Ovary (tissue), 9 donors: ENCODE data around the gene FCRL3. TPM values are rescaled to one million over a fixed set of nuclear protein-coding genes. Genes with fewer than 3 reads are reported as not detected.

ENCODE experiments used
- DNase-seq, 5 donors: peaks; one replicate each; pipeline ENCODE4 v3.0.0-alpha.2; 2019 to 2020
- H3K27ac ChIP-seq, 2 donors: fragments of 200-600 bp; one replicate each; pipeline versions ENCODE4 v1.5.1 to v1.8.0; 2019 to 2022
- H3K27me3 ChIP-seq: fragments of 200-600 bp; one replicate; pipeline ENCODE4 v1.8.0; 2022
- H3K36me3 ChIP-seq: fragments of 200-600 bp; sonication (generic); one replicate; pipeline ENCODE4 v1.5.1; 2019
- H3K4me1 ChIP-seq: one replicate; pipeline ENCODE4 v1.8.1; 2013; ENCODE audit warnings: mild to moderate bottlenecking, moderate library complexity; ENCODE audit not compliant: insufficient read depth
- H3K4me3 ChIP-seq: fragments of 200-600 bp; sonication (generic); one replicate; pipeline ENCODE4 v1.5.1; 2017
- H3K9me3 ChIP-seq, 2 donors: fragments of 200-600 bp in 1 of 2; sonication (generic) in 1 of 2; one replicate each; pipeline versions ENCODE4 v1.5.1 to v1.8.1; 2013 to 2019; ENCODE audit warnings: mild to moderate bottlenecking in 1 of 2, moderate library complexity in 1 of 2
- EP300 ChIP-seq: sonication (generic); formaldehyde crosslinking; IDR thresholded peaks from one replicate; pipeline ENCODE4 v1.6.1; 2017; ENCODE audit warnings: antibody characterized with exemption
- POLR2A ChIP-seq: fragments of 450-650 bp; IDR thresholded peaks from one replicate; pipeline ENCODE4 v1.6.1; 2017; ENCODE audit warnings: antibody characterized with exemption, mild to moderate bottlenecking, moderate library complexity
- whole genome bisulfite sequencing, 3 donors: extraction: QIAGEN DNeasy Blood & Tissue Kit in 1 of 3; methylation state at CpG; one replicate each; pipeline versions ENCODE4 v1.1.5 to v1.1.7; 2013 to 2017; 5-methylcytosine and 5-hydroxymethylcytosine counted together
- intact Hi-C, 4 donors: fragments of 100-400 bp; cut with DNase I; formaldehyde crosslinking; loops; one replicate each; pipeline versions ENCODE4 v1.11.0 to v1.15.1; 2022 to 2023
- polyA plus RNA-seq, 2 donors: library from polyadenylated mRNA; stranded (reverse); fragments of 200-250 nt in 1 of 2; fragments of 350-450 nt in 1 of 2; fragmentation: Illumina TruSeq in 1 of 2; extraction: RNeasy Lipid Tissue Mini Kit (QIAGEN cat#74804) in 1 of 2; gene quantifications; one replicate each; pipeline ENCODE4 v1.2.3, GENCODE V29; 2013 to 2014
- total RNA-seq, 7 donors: library from RNA; depleted of rRNA in 2 of 7; stranded (reverse); fragments of >200 nt in 2 of 7; fragmentation: NEBNext Ultra II Directional in 3 of 7; extraction: Animal tissue kit (Norgen Biotek cat#: 25700) in 3 of 7; gene quantifications; one replicate each; pipeline versions ENCODE4 v1.1.0 to v1.2.4, GENCODE V29; 2016 to 2023
- TF ChIP-seq, protein P1 (sequence below), 3 donors: fragments of 450-650 bp in 2 of 3; fragments of 200-600 bp in 1 of 3; IDR thresholded peaks; one replicate each; pipeline versions ENCODE4 v1.5.1 to v1.8.0; 2016 to 2022; ENCODE audit warnings: antibody characterized with exemption in 3 of 3, mild to moderate bottlenecking in 1 of 3
- donor health status: DM: no; HTN: no; CAD: no; lungs with moderate emphysema.
- donor health status: DM: no; HTN: no; CAD: no.
- donor health status: Bipolar disorder and iron deficiency.
- donor health status: DM: yes; HTN: yes; CAD: no.
- donor health status: DM: no; HTN: no; CAD: no.
- donor health status: DM: yes; HTN: yes; CAD: no.

The FCRL3 gene
- total and polyA plus RNA-seq, 9 donors = 0.06 to 0.36 (median 0.11) TPM; not detected in 4

GRCh38 chr1:157702308-157702825 is 1.8 kb upstream of the FCRL3 start:
- Histone ChIP-seq H3K9me3 (no peaks in the 10 kb centered on the region), H3K4me3 (no peak overlapping the region), H3K4me1 (no peaks in the 10 kb centered on the region), H3K27ac (no peak overlapping the region), H3K36me3 (no peaks in the 10 kb centered on the region), H3K27me3 (no peaks in the 10 kb centered on the region)
- 64 to 75% (median 74%) methylated on average over 5 of the region's 5 CpGs for WGBS, 3 donors
- intact Hi-C loops = no loop called here
- TF ChIP-seq, protein P1, sequence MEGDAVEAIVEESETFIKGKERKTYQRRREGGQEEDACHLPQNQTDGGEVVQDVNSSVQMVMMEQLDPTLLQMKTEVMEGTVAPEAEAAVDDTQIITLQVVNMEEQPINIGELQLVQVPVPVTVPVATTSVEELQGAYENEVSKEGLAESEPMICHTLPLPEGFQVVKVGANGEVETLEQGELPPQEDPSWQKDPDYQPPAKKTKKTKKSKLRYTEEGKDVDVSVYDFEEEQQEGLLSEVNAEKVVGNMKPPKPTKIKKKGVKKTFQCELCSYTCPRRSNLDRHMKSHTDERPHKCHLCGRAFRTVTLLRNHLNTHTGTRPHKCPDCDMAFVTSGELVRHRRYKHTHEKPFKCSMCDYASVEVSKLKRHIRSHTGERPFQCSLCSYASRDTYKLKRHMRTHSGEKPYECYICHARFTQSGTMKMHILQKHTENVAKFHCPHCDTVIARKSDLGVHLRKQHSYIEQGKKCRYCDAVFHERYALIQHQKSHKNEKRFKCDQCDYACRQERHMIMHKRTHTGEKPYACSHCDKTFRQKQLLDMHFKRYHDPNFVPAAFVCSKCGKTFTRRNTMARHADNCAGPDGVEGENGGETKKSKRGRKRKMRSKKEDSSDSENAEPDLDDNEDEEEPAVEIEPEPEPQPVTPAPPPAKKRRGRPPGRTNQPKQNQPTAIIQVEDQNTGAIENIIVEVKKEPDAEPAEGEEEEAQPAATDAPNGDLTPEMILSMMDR (IDR thresholded peaks at IDR 0.05) = no peak
- TF ChIP-seq EP300 = no peak
- no peak for TF ChIP-seq POLR2A
- DNase-seq = no peak

DNA sequence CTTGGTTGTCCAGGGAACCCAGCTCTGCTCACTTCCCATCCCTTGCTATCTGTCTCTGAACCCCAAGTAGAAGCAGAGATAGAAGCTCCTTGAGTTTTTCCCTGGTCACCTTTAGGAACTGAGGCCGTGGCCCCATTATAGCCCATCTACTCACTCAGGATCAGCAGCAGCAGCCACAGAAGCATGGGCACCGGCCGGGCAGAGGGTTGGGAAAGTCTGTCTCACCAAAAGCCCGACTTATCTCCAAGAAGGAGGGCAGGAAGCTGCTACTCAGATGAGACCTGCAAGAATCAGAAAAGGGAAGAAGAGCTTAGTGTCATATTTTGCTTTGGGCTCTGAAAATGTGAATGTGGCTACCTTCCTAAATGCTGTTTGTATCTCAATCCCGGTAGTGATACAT is 264 bp downstream of the FCRL3 start:
- Histone ChIP-seq H3K27ac (no peak overlapping the region), H3K4me1 (no peaks in the 10 kb centered on the region), H3K9me3 (no peaks in the 10 kb centered on the region), H3K4me3 (no peak overlapping the region), H3K36me3 (no peaks in the 10 kb centered on the region), H3K27me3 (no peaks in the 10 kb centered on the region)
- intact Hi-C loops = no loop called here
- TF ChIP-seq EP300 (no peak), POLR2A (no peak)
- TF ChIP-seq, protein P1 (IDR thresholded peaks at IDR 0.05) = no peak
- 48 to 77% (median 58%) methylated on average over 5 of the region's 5 CpGs for WGBS, 3 donors
- DNase-seq = no peak

- H3K27me3 ChIP-seq = no peaks in the 10 kb centered on the region
- TF ChIP-seq POLR2A (no peak), EP300 (no peak)
- TF ChIP-seq, protein P1 (IDR thresholded peaks at IDR 0.05) = no peak
- H3K4me1 ChIP-seq = no peaks in the 10 kb centered on the region
- intact Hi-C loops = no loop called here
- H3K4me3 ChIP-seq = no peak overlapping the region
- 61 to 74% (median 68%) methylated on average over 4 of the region's 4 CpGs for whole genome bisulfite sequencing, 3 donors
- H3K9me3 ChIP-seq = no peaks in the 10 kb centered on the region
- H3K27ac ChIP-seq = no peak overlapping the region
- H3K36me3 ChIP-seq = no peaks in the 10 kb centered on the region
- no peak for DNase-seq
Measured at GRCh38 chr1:157697781-157698569, 2.6 kb downstream of the FCRL3 start.

DNA sequence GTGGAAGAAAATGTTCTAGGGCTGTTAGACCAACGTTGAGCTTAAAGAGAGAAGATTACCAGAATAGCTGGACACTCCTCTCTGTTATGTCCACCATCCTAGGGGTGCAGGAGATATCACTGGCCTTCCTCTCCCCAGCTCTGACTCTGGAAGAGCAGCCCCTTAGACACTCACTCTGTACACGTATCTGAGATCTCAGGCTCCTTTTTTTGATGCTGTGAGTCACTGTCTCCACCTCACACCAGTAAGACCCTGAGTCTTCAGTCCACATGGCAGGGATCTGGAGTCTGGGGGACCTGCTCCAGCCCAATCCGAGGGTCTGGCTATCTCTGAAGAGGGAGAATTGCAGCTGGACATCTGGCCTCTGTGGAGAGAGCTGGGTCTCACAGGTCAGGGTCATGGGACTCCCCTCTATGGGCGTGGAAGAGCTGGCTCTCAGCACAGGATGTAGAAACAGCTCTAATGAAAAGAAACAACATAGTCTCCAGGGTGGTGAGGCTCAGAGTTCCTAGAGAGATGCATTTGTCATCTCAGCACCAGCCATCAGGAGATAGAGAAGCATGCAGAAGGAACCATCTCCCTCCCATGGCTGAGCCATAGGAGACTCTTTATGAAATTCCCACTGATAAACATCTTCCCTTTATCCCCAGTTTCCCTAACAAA is 3.5 kb downstream of the FCRL3 start:
- Histone ChIP-seq H3K36me3 (no peaks in the 10 kb centered on the region), H3K4me1 (no peaks in the 10 kb centered on the region), H3K9me3 (no peaks in the 10 kb centered on the region), H3K27me3 (no peaks in the 10 kb centered on the region), H3K27ac (no peak overlapping the region), H3K4me3 (no peak overlapping the region)
- intact Hi-C loops = no loop called here
- no peak for DNase-seq
- WGBS, 3 donors = 10 to 31% (median 20%) methylated on average over 4 of the region's 4 CpGs
- TF ChIP-seq EP300 (no peak), POLR2A (no peak)
- TF ChIP-seq, protein P1 (IDR thresholded peaks at IDR 0.05) = no peak
